ENCODE measurements around the gene CHST12.
"Not testable (repeated sequence)": the region's sequence is repeated elsewhere in the genome, so short reads cannot be mapped to it uniquely, and the experiment has no call there.

CHST12 gene

GRCh38 chr7:2379161-2379560 is 24.2 kb upstream of the CHST12 start:
- DNase-seq, result no peak

- no peak for DNase-seq
These were observed 23.5 kb upstream of the CHST12 start for GRCh38 chr7:2379821-2380450.

- no peak for DNase-seq
These were observed 22.9 kb upstream of the CHST12 start for GRCh38 chr7:2380461-2380860.

GRCh38 chr7:2381227-2381626 is 22.2 kb upstream of the CHST12 start:
- no peak for DNase-seq

GRCh38 chr7:2381881-2382509 is 21.4 kb upstream of the CHST12 start:
- no peak for DNase-seq

- DNase-seq, result no peak
These were observed 19.7 kb upstream of the CHST12 start for GRCh38 chr7:2383543-2384274.

- DNase-seq, result no peak
These were observed 18.8 kb upstream of the CHST12 start for GRCh38 chr7:2384354-2385243.

- DNase-seq, result not testable (repeated sequence)
These were observed 17.3 kb upstream of the CHST12 start for GRCh38 chr7:2386122-2386521.

- no peak for DNase-seq
These were observed 16.3 kb upstream of the CHST12 start for GRCh38 chr7:2386964-2387669.

- DNase-seq, result no peak
These were observed 15.3 kb upstream of the CHST12 start for GRCh38 chr7:2387897-2388636.

GRCh38 chr7:2388637-2388954 is 14.8 kb upstream of the CHST12 start:
- DNase-seq, result no peak

- DNase-seq, result not testable (repeated sequence)
These were observed 13.2 kb upstream of the CHST12 start for GRCh38 chr7:2390020-2390816.

GRCh38 chr7:2393706-2394105 is 9.7 kb upstream of the CHST12 start:
- no peak for DNase-seq

GRCh38 chr7:2394566-2395082 is 8.8 kb upstream of the CHST12 start:
- no peak for DNase-seq

GRCh38 chr7:2398506-2398905 is 4.9 kb upstream of the CHST12 start:
- no peak for DNase-seq

GRCh38 chr7:2399848-2400587 is 3.4 kb upstream of the CHST12 start:
- peak; percentile 20 for DNase-seq

- no peak for DNase-seq
These were observed 761 bp upstream of the CHST12 start for GRCh38 chr7:2402687-2403013.

GRCh38 chr7:2403718-2404648 is 572 bp downstream of the CHST12 start:
- DNase-seq, result no peak

- DNase-seq, result no peak
These were observed 1.3 kb downstream of the CHST12 start for GRCh38 chr7:2404714-2405119.

All from NCI-H2227 treated with DMSO at 0.1 percent for 48 hours (cell line).